Prostate gland (tissue), 2 donors: Measurements from ENCODE around the gene PKM.

Experiments used
- POLR2A ChIP-seq: fragments of 450-650 bp; IDR thresholded peaks from one replicate; pipeline ENCODE4 v1.6.1; 2016; ENCODE audit warnings: antibody characterized with exemption, mild to moderate bottlenecking
- TF ChIP-seq, protein P1 (sequence below), 4 experiments: fragments of 200-600 bp in 2 of 4; fragments of 450-650 bp in 2 of 4; sonication (generic) in 2 of 4; IDR thresholded peaks; 1 replicate in 3 of 4; 2 replicates in 1 of 4; pipeline ENCODE4 v1.5.1; 2016 to 2019; ENCODE audit warnings: antibody characterized with exemption in 4 of 4, mild to moderate bottlenecking in 2 of 4, moderate library complexity in 2 of 4

DNA sequence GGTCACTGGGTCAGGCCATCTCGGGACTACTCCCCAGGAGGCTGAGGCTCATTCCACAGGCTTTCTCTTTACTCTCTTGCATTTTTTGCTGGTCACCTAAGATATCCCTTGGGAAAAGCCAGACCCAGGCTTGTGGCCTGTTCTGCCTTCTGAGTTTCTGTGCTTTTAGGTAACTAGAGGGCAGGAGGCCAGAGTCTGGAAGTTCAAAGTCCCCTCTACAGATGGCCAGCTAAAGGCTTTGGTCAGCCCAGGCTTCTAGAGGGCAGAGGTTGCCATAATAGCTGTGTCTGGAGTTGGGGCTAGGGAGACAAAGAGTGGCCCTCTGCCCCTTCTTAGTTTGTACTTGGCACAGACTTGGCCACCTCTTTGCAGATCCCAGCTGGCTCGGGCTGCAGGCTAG lies 49.8 kb upstream of the PKM start:
- TF ChIP-seq, protein P1, sequence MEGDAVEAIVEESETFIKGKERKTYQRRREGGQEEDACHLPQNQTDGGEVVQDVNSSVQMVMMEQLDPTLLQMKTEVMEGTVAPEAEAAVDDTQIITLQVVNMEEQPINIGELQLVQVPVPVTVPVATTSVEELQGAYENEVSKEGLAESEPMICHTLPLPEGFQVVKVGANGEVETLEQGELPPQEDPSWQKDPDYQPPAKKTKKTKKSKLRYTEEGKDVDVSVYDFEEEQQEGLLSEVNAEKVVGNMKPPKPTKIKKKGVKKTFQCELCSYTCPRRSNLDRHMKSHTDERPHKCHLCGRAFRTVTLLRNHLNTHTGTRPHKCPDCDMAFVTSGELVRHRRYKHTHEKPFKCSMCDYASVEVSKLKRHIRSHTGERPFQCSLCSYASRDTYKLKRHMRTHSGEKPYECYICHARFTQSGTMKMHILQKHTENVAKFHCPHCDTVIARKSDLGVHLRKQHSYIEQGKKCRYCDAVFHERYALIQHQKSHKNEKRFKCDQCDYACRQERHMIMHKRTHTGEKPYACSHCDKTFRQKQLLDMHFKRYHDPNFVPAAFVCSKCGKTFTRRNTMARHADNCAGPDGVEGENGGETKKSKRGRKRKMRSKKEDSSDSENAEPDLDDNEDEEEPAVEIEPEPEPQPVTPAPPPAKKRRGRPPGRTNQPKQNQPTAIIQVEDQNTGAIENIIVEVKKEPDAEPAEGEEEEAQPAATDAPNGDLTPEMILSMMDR (IDR thresholded peaks at IDR 0.05) = no peak
- no peak for TF ChIP-seq POLR2A
